Measurements from ENCODE around the gene TBX4. TPM values are rescaled to one million over a fixed set of nuclear protein-coding genes. Genes with fewer than 3 reads are reported as not detected.

Gene TBX4
- total and polyA plus RNA-seq, 2 experiments from 2014 or later, result not detected

DNA sequence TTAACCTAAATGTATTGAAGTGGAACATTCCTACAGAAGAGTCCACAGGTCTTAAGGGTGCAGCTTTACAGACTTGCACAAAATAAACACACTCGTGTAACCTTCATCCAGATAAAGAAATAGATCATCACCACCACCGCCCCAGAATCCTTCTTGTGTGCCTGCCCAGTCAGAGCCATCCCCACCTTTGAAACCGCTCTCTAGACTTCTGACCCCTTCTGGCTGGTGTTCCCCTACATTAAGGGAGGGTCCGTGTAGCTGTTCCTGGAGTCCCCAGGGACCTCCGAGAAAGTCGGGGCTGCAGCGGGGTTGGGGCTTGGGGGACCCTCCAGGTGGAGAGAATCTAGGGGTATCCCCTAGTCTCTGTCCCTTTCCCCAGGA is 9.4 kb downstream of the TBX4 start (continued):
- TF ChIP-seq, protein P1, sequence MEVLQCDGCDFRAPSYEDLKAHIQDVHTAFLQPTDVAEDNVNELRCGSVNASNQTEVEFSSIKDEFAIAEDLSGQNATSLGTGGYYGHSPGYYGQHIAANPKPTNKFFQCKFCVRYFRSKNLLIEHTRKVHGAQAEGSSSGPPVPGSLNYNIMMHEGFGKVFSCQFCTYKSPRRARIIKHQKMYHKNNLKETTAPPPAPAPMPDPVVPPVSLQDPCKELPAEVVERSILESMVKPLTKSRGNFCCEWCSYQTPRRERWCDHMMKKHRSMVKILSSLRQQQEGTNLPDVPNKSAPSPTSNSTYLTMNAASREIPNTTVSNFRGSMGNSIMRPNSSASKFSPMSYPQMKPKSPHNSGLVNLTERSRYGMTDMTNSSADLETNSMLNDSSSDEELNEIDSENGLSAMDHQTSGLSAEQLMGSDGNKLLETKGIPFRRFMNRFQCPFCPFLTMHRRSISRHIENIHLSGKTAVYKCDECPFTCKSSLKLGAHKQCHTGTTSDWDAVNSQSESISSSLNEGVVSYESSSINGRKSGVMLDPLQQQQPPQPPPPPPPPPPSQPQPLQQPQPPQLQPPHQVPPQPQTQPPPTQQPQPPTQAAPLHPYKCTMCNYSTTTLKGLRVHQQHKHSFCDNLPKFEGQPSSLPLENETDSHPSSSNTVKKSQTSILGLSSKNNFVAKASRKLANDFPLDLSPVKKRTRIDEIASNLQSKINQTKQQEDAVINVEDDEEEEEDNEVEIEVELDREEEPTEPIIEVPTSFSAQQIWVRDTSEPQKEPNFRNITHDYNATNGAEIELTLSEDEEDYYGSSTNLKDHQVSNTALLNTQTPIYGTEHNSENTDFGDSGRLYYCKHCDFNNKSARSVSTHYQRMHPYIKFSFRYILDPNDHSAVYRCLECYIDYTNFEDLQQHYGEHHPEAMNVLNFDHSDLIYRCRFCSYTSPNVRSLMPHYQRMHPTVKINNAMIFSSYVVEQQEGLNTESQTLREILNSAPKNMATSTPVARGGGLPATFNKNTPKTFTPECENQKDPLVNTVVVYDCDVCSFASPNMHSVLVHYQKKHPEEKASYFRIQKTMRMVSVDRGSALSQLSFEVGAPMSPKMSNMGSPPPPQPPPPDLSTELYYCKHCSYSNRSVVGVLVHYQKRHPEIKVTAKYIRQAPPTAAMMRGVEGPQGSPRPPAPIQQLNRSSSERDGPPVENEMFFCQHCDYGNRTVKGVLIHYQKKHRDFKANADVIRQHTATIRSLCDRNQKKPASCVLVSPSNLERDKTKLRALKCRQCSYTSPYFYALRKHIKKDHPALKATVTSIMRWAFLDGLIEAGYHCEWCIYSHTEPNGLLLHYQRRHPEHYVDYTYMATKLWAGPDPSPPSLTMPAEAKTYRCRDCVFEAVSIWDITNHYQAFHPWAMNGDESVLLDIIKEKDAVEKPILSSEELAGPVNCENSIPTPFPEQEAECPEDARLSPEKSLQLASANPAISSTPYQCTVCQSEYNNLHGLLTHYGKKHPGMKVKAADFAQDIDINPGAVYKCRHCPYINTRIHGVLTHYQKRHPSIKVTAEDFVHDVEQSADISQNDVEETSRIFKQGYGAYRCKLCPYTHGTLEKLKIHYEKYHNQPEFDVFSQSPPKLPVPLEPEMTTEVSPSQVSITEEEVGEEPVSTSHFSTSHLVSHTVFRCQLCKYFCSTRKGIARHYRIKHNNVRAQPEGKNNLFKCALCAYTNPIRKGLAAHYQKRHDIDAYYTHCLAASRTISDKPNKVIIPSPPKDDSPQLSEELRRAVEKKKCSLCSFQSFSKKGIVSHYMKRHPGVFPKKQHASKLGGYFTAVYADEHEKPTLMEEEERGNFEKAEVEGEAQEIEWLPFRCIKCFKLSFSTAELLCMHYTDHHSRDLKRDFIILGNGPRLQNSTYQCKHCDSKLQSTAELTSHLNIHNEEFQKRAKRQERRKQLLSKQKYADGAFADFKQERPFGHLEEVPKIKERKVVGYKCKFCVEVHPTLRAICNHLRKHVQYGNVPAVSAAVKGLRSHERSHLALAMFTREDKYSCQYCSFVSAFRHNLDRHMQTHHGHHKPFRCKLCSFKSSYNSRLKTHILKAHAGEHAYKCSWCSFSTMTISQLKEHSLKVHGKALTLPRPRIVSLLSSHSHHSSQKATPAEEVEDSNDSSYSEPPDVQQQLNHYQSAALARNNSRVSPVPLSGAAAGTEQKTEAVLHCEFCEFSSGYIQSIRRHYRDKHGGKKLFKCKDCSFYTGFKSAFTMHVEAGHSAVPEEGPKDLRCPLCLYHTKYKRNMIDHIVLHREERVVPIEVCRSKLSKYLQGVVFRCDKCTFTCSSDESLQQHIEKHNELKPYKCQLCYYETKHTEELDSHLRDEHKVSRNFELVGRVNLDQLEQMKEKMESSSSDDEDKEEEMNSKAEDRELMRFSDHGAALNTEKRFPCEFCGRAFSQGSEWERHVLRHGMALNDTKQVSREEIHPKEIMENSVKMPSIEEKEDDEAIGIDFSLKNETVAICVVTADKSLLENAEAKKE (CRISPR knock-in tag; IDR thresholded peaks at IDR 0.05), result no peak
- TF ChIP-seq POLR2AphosphoS5 (IDR thresholded peaks at IDR 0.05; ENCODE audit: low read depth), result no peak
- TF ChIP-seq EZH2phosphoT487 (IDR thresholded peaks at IDR 0.05; ENCODE audit: unreplicated experiment), result no peak
- TF ChIP-seq CREB1 (CRISPR knock-in tag; IDR thresholded peaks at IDR 0.05; ENCODE audit: low read depth), result no peak
- TF ChIP-seq EZH2 (IDR thresholded peaks at IDR 0.05; ENCODE audit: low read depth, unreplicated experiment), result no peak
- TF ChIP-seq NANOG (IDR thresholded peaks at IDR 0.05; ENCODE audit: borderline replicate concordance), result no peak
- TF ChIP-seq, protein P2, sequence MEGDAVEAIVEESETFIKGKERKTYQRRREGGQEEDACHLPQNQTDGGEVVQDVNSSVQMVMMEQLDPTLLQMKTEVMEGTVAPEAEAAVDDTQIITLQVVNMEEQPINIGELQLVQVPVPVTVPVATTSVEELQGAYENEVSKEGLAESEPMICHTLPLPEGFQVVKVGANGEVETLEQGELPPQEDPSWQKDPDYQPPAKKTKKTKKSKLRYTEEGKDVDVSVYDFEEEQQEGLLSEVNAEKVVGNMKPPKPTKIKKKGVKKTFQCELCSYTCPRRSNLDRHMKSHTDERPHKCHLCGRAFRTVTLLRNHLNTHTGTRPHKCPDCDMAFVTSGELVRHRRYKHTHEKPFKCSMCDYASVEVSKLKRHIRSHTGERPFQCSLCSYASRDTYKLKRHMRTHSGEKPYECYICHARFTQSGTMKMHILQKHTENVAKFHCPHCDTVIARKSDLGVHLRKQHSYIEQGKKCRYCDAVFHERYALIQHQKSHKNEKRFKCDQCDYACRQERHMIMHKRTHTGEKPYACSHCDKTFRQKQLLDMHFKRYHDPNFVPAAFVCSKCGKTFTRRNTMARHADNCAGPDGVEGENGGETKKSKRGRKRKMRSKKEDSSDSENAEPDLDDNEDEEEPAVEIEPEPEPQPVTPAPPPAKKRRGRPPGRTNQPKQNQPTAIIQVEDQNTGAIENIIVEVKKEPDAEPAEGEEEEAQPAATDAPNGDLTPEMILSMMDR (conservative IDR thresholded peaks at IDR 0.05; ENCODE audit: low read depth in 2 of 2), result no peak
- TF ChIP-seq STAT1 (IDR thresholded peaks at IDR 0.05; ENCODE audit: unreplicated experiment), result no peak
- TF ChIP-seq, protein P3, sequence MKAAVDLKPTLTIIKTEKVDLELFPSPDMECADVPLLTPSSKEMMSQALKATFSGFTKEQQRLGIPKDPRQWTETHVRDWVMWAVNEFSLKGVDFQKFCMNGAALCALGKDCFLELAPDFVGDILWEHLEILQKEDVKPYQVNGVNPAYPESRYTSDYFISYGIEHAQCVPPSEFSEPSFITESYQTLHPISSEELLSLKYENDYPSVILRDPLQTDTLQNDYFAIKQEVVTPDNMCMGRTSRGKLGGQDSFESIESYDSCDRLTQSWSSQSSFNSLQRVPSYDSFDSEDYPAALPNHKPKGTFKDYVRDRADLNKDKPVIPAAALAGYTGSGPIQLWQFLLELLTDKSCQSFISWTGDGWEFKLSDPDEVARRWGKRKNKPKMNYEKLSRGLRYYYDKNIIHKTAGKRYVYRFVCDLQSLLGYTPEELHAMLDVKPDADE (IDR thresholded peaks at IDR 0.05), result no peak

Data from GM23338 (cell line).